ENCODE results near the gene SURF6.
"Not testable (repeated sequence)": the region's sequence is repeated elsewhere in the genome, so short reads cannot be mapped to it uniquely, and the experiment has no call there.

Gene SURF6

GRCh38 chr9:133347515-133347984, 11.6 kb upstream of the SURF6 start:
- no peak for DNase-seq

- no peak for DNase-seq
Observed at GRCh38 chr9:133346021-133346785, 10.2 kb upstream of the SURF6 start.

- DNase-seq: no peak
Observed at GRCh38 chr9:133345596-133345995, 9.6 kb upstream of the SURF6 start.

GRCh38 chr9:133344979-133345378, 9.0 kb upstream of the SURF6 start:
- DNase-seq: no peak

- no peak for DNase-seq
Observed at GRCh38 chr9:133344071-133344470, 8.1 kb upstream of the SURF6 start.

- no peak for DNase-seq
Observed at GRCh38 chr9:133342570-133342969, 6.6 kb upstream of the SURF6 start.

GRCh38 chr9:133342069-133342406, 6.0 kb upstream of the SURF6 start:
- DNase-seq: no peak

GRCh38 chr9:133341369-133342068, 5.5 kb upstream of the SURF6 start:
- no peak for DNase-seq

GRCh38 chr9:133340916-133341315, 4.9 kb upstream of the SURF6 start:
- no peak for DNase-seq

GRCh38 chr9:133340256-133340655, 4.3 kb upstream of the SURF6 start:
- no peak for DNase-seq

GRCh38 chr9:133339641-133340040, 3.7 kb upstream of the SURF6 start:
- no peak for DNase-seq

GRCh38 chr9:133334888-133335287, 1.1 kb downstream of the SURF6 start:
- not testable (repeated sequence) for DNase-seq

GRCh38 chr9:133334161-133334560, 1.8 kb downstream of the SURF6 start:
- no peak for DNase-seq

GRCh38 chr9:133333566-133333965, 2.4 kb downstream of the SURF6 start:
- DNase-seq: no peak

- no peak for DNase-seq
Observed at GRCh38 chr9:133333011-133333410, 3.0 kb downstream of the SURF6 start.

GRCh38 chr9:133332381-133332730, 3.6 kb downstream of the SURF6 start:
- DNase-seq: peak in 1 of 2 experiments; percentile 9

- no peak for DNase-seq
Observed at GRCh38 chr9:133331641-133332380, 4.2 kb downstream of the SURF6 start.

GRCh38 chr9:133331221-133331620, 4.8 kb downstream of the SURF6 start:
- DNase-seq: no peak

- not testable (repeated sequence) for DNase-seq
Observed at GRCh38 chr9:133329306-133330156, 6.5 kb downstream of the SURF6 start.

GRCh38 chr9:133327834-133328484, 8.0 kb downstream of the SURF6 start:
- DNase-seq: no peak

- not testable (repeated sequence) for DNase-seq
Observed at GRCh38 chr9:133327021-133327420, 9.0 kb downstream of the SURF6 start.

- no peak for DNase-seq
Observed at GRCh38 chr9:133323991-133324703, 11.8 kb downstream of the SURF6 start.
